WTC11 (cell line): ENCODE data around the gene FOXD1. TPM values are rescaled to one million over a fixed set of nuclear protein-coding genes. Genes with fewer than 3 reads are reported as not detected.
"Not testable (repeated sequence)": the region's sequence is repeated elsewhere in the genome, so short reads cannot be mapped to it uniquely, and the experiment has no call there.

ENCODE experiments used
- ATAC-seq: fragments of 200-7000 bp; cut with Tn5 transposase; 2 replicates; pipeline ENCODE4 v1.10.0; 2021; ENCODE audit warnings: mild to moderate bottlenecking, moderate library complexity
- CTCF ChIA-PET: fragments of 300-600 bp; sonication (Branson Sonifier 250); formaldehyde crosslinking; loops from one replicate; lab custom pipeline; 2021; ENCODE audit warnings: antibody characterized with exemption; lab: Charles Lee
- POLR2A ChIA-PET: fragments of 350-600 bp; sonication (Branson Sonifier 250); formaldehyde crosslinking; loops from one replicate; lab custom pipeline; 2021; ENCODE audit warnings: antibody characterized with exemption; lab: Charles Lee
- DNase-seq: peaks from one replicate; pipeline ENCODE4 v3.0.0; 2021; ENCODE audit warnings: low spot score
- H3K27ac Mint-ChIP-seq: 2 replicates; pipeline ENCODE4 v1.8.0; 2021; ENCODE audit warnings: mixed read lengths
- H3K27me3 Mint-ChIP-seq: 2 replicates; pipeline ENCODE4 v1.8.0; 2021; ENCODE audit warnings: low read depth, mild to moderate bottlenecking, moderate library complexity, mixed read lengths
- H3K36me3 Mint-ChIP-seq: 2 replicates; pipeline ENCODE4 v1.8.0; 2021; ENCODE audit warnings: mixed read lengths
- H3K4me1 Mint-ChIP-seq: 2 replicates; pipeline ENCODE4 v1.8.0; 2022; ENCODE audit warnings: mixed read lengths
- H3K4me3 Mint-ChIP-seq: 2 replicates; pipeline ENCODE4 v1.8.0; 2021; ENCODE audit warnings: mild to moderate bottlenecking, moderate library complexity, mixed read lengths
- H3K9me3 Mint-ChIP-seq: 2 replicates; pipeline ENCODE4 v1.8.0; 2021; ENCODE audit warnings: mixed read lengths
- ATF2 ChIP-seq: sonication (generic); formaldehyde crosslinking; IDR thresholded peaks from 2 replicates; pipeline ENCODE4 v1.8.1; 2022; ENCODE audit warnings: low read depth, missing genetic modification reagents, borderline replicate concordance
- ATF3 ChIP-seq: sonication (generic); formaldehyde crosslinking; conservative IDR thresholded peaks from 2 replicates; pipeline ENCODE4 v1.8.1; 2022; ENCODE audit warnings: mild to moderate bottlenecking, missing genetic modification reagents
- CTCF ChIP-seq: fragments of 200-600 bp; IDR thresholded peaks from 2 replicates; pipeline ENCODE4 v1.8.0; 2022; ENCODE audit warnings: antibody characterized with exemption
- GRHL2 ChIP-seq: fragments of 250-450 bp; sonication (Bioruptor Pico); IDR thresholded peaks from 2 replicates; pipeline ENCODE4 v1.8.0; 2022; ENCODE audit warnings: mild to moderate bottlenecking, moderate library complexity; ENCODE audit not compliant: insufficient replicate concordance, severe bottlenecking
- HMGA2 ChIP-seq: fragments of 250-450 bp; sonication (Bioruptor Pico); IDR thresholded peaks from 2 replicates; pipeline ENCODE4 v1.4.0; 2021; ENCODE audit warnings: mild to moderate bottlenecking, moderate library complexity
- IRF2 ChIP-seq: sonication (generic); formaldehyde crosslinking; IDR thresholded peaks from 2 replicates; pipeline ENCODE4 v1.8.0; 2022; ENCODE audit warnings: low read depth, missing genetic modification reagents, borderline replicate concordance
- OVOL2 ChIP-seq: fragments of 250-450 bp; sonication (Bioruptor Pico); IDR thresholded peaks from 2 replicates; pipeline ENCODE4 v1.9.0; 2021; ENCODE audit warnings: mild to moderate bottlenecking, borderline replicate concordance
- SOX15 ChIP-seq: fragments of 250-450 bp; sonication (Bioruptor Pico); IDR thresholded peaks from 2 replicates; pipeline ENCODE4 v1.9.0; 2021; ENCODE audit warnings: mild to moderate bottlenecking
- SP1 ChIP-seq: sonication (generic); formaldehyde crosslinking; conservative IDR thresholded peaks from 2 replicates; pipeline ENCODE4 v1.8.1; 2022; ENCODE audit warnings: missing genetic modification reagents
- TCF7 ChIP-seq: sonication (generic); formaldehyde crosslinking; IDR thresholded peaks from 2 replicates; pipeline ENCODE4 v1.8.0; 2022; ENCODE audit warnings: mild to moderate bottlenecking, low read depth, missing genetic modification reagents, moderate library complexity
- ZNF232 ChIP-seq: sonication (generic); formaldehyde crosslinking; IDR thresholded peaks from 2 replicates; pipeline ENCODE4 v1.8.0; 2022; ENCODE audit warnings: mild to moderate bottlenecking, missing genetic modification reagents
- ZNF671 ChIP-seq: fragments of 250-450 bp; sonication (Bioruptor Pico); IDR thresholded peaks from 2 replicates; pipeline ENCODE4 v1.8.0; 2021; ENCODE audit warnings: mild to moderate bottlenecking
- total RNA-seq: library from RNA; stranded (reverse); gene quantifications from 3 replicates; pipeline ENCODE4 v1.2.3, GENCODE V29; 2021
- TF ChIP-seq, protein P1 (sequence below): fragments of 250-450 bp; sonication (Bioruptor Pico); IDR thresholded peaks from 2 replicates; pipeline ENCODE4 v1.9.0; 2021; ENCODE audit warnings: mild to moderate bottlenecking
- TF ChIP-seq, protein P2 (sequence below): sonication (generic); formaldehyde crosslinking; IDR thresholded peaks from 2 replicates; pipeline ENCODE4 v1.8.0; 2022; ENCODE audit warnings: mild to moderate bottlenecking, missing genetic modification reagents

Gene FOXD1
- total RNA-seq, 1 experiment from 2014 or later = 10.3 TPM

DNA sequence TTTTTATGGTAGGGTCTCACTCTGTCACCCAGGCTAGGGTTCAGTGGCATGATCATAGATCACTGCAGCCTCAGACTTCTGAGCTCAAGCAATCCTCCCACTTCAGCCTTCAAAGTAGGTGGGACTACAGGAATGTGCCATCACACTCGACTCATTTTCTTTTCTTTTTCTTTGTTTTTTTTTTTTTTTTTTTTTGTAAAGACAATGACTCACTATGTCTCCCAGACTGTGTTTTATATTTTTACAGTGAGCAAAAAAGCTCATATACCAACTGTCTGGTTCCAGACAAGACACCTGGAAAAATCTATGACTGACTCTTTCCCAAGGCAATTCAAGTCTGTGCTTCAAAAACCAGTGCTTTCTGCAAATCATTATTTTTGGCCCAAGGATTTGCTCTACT lies 10.8 kb upstream of the FOXD1 start (continued):
- TF ChIP-seq ATF3 (no peak), ZNF671 (no peak), SP1 (CRISPR knock-in tag) (no peak), CTCF (no peak), ATF2 (CRISPR knock-in tag) (no peak)
- TF ChIP-seq, protein P1, sequence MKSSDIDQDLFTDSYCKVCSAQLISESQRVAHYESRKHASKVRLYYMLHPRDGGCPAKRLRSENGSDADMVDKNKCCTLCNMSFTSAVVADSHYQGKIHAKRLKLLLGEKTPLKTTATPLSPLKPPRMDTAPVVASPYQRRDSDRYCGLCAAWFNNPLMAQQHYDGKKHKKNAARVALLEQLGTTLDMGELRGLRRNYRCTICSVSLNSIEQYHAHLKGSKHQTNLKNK (CRISPR knock-in tag) = no peak

DNA sequence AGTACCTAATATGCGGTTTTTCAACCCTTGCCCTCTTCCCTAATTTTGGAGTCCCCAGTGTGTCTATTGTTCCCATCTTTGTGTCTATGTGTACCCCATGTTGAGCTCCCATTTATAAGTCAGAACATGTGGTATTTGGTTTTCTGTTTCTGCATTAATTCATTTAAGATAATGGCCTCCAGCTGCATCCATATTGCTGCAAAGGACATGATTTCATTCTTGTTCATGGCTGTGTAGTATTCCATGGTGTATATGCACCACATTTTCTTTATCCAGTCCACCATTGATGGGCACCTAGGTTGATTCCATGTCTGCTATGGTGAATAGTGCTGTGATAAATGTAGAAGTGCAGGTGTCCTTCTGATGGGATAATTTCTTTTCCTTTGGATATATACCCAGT lies 7.9 kb upstream of the FOXD1 start:
- Mint-ChIP-seq H3K27me3 (peaks cover 30% of the 10 kb centered on the region), H3K9me3 (peaks cover 12% of the 10 kb centered on the region), H3K4me1 (peaks cover 21% of the 10 kb centered on the region)
- H3K4me3 Mint-ChIP-seq, DNase-seq, H3K27ac Mint-ChIP-seq, POLR2A ChIA-PET, ATAC-seq, H3K36me3 Mint-ChIP-seq: not testable (repeated sequence)
- CTCF ChIA-PET = interaction anchor here (0.8 kb wide), 1 partner anchor 81 kb away, joined by 3 read pairs; no protein-coding TSS in a partner anchor

DNA sequence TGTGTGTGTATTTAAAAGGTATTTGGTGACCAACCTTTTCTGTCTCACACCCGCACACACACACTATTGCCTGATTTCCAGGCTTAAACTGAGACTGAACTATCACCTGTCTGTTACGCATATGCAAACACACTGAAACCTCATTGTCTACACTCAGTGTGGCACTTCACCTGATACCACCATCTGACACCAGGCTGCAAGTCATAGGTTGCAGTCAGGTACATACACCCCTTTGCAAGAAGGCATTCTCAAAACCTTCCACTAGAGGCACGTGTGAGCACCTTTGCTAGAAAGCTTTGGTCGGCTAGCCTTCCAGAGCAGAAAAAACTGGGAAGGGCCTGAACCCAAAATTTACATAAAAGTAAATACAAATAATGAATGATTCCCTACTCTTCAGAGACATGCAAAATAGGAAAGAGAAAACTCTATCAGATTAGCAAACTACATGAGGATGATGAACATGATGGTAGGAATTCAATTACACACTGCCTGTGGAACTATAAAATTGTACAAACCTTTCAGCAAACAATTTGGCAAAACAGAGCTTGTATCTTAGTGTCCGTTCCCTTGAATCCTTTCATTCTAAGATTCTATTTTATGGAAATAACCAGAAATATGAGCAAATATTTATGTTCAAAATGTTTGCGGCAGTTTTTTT lies 5.9 kb upstream of the FOXD1 start:
- TF ChIP-seq OVOL2 (no peak), HMGA2 (CRISPR knock-in tag) (no peak), CTCF (peak; percentile 48; the same call in 1 of the 2 replicates), TCF7 (CRISPR knock-in tag) (no peak), SP1 (CRISPR knock-in tag) (0 out of 2 replicates have a peak, but pooled peaks have one; percentile 31), GRHL2 (CRISPR knock-in tag) (no peak), ZNF232 (CRISPR knock-in tag) (no peak), IRF2 (CRISPR knock-in tag) (no peak), SOX15 (no peak)
- TF ChIP-seq, protein P2, sequence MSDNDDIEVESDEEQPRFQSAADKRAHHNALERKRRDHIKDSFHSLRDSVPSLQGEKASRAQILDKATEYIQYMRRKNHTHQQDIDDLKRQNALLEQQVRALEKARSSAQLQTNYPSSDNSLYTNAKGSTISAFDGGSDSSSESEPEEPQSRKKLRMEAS (CRISPR knock-in tag) = no peak
- DNase-seq (peak; percentile 83), ATAC-seq (peak; percentile 93)
- H3K9me3 Mint-ChIP-seq = peaks cover 8% of the 10 kb centered on the region
- H3K27ac Mint-ChIP-seq = peak overlapping the region; percentile 70
- H3K27me3 Mint-ChIP-seq = peaks cover 49% of the 10 kb centered on the region
- ChIA-PET CTCF (interaction anchor here (0.6 to 1.7 kb wide), 27 partner anchors 11 to 253 kb away, joined by 3 to 18 read pairs (median 4); partner anchors contain the start of gene BTF3), POLR2A (interaction anchor here (0.6 to 0.8 kb wide), 3 partner anchors 9 to 45 kb away, joined by 3 read pairs; no protein-coding TSS in a partner anchor)
- no peaks in the 10 kb centered on the region for H3K36me3 Mint-ChIP-seq
- peaks cover 25% of the 10 kb centered on the region for H3K4me1 Mint-ChIP-seq
- H3K4me3 Mint-ChIP-seq = no peak overlapping the region
